Right renal cortex interstitium (tissue), 3 donors: ENCODE measurements around the gene ARHGAP20. TPM values are rescaled to one million over a fixed set of nuclear protein-coding genes. Genes with fewer than 3 reads are reported as not detected.
"Not testable (repeated sequence)": the region's sequence is repeated elsewhere in the genome, so short reads cannot be mapped to it uniquely, and the experiment has no call there.

Source experiments
- DNase-seq, 3 donors: peaks; one replicate each; pipeline ENCODE4 v3.0.0-alpha.2; 2013; ENCODE audit warnings: low read depth in 3 of 3, low spot score in 2 of 3
- polyA plus RNA-seq, 3 donors: library from polyadenylated mRNA; unstranded; fragments of 120-200 nt; gene quantifications; one replicate each; pipeline ENCODE4 v1.2.1, GENCODE V29; 2013; ENCODE audit not compliant: insufficient read length in 3 of 3

The ARHGAP20 gene
- polyA plus RNA-seq, 3 donors: 4.0 to 4.5 (median 4.1) TPM

- no peak for DNase-seq
These were observed 4.1 kb upstream of the ARHGAP20 start for GRCh38 chr11:110716361-110716760.

GRCh38 chr11:110715541-110715940 is 3.3 kb upstream of the ARHGAP20 start:
- no peak for DNase-seq

- no peak for DNase-seq
These were observed 1.2 kb upstream of the ARHGAP20 start for GRCh38 chr11:110713449-110713776.

- DNase-seq: no peak
These were observed 617 bp upstream of the ARHGAP20 start for GRCh38 chr11:110712659-110713448.

GRCh38 chr11:110711448-110711775 is 825 bp downstream of the ARHGAP20 start:
- no peak for DNase-seq

GRCh38 chr11:110710628-110711381 is 1.4 kb downstream of the ARHGAP20 start:
- peak in 1 of 3 donors; percentile 51 for DNase-seq

GRCh38 chr11:110704210-110704864 is 7.9 kb downstream of the ARHGAP20 start:
- DNase-seq: no peak

- DNase-seq: no peak
These were observed 20.3 kb downstream of the ARHGAP20 start for GRCh38 chr11:110691926-110692325.

- no peak for DNase-seq
These were observed 22.9 kb downstream of the ARHGAP20 start for GRCh38 chr11:110689306-110689705.

GRCh38 chr11:110679323-110679975 is 32.8 kb downstream of the ARHGAP20 start:
- DNase-seq: no peak

GRCh38 chr11:110675548-110675947 is 36.7 kb downstream of the ARHGAP20 start:
- no peak for DNase-seq

- DNase-seq: no peak
These were observed 46.4 kb downstream of the ARHGAP20 start for GRCh38 chr11:110665689-110666465.

- DNase-seq: no peak
These were observed 56.3 kb downstream of the ARHGAP20 start for GRCh38 chr11:110655967-110656366.

GRCh38 chr11:110654456-110654855 is 57.8 kb downstream of the ARHGAP20 start:
- no peak for DNase-seq

- no peak for DNase-seq
These were observed 67.0 kb downstream of the ARHGAP20 start for GRCh38 chr11:110645253-110645652.

- no peak for DNase-seq
These were observed 77.9 kb downstream of the ARHGAP20 start for GRCh38 chr11:110634370-110634769.

- DNase-seq: no peak
These were observed 80.7 kb downstream of the ARHGAP20 start for GRCh38 chr11:110631551-110631950.

GRCh38 chr11:110629594-110629993 is 82.6 kb downstream of the ARHGAP20 start:
- no peak for DNase-seq

GRCh38 chr11:110621826-110622225 is 90.4 kb downstream of the ARHGAP20 start:
- DNase-seq: no peak

GRCh38 chr11:110619366-110619765 is 92.9 kb downstream of the ARHGAP20 start:
- not testable (repeated sequence) for DNase-seq
